Mucosa of descending colon (tissue), 3 donors: ENCODE results near the gene SCYL2. TPM values are rescaled to one million over a fixed set of nuclear protein-coding genes. Genes with fewer than 3 reads are reported as not detected.

ENCODE experiments used
- ATAC-seq: fragments of 200-7000 bp; cut with Tn5 transposase; one replicate; pipeline ENCODE4 v1.9.1; 2020; ENCODE audit warnings: mild to moderate bottlenecking, moderate library complexity
- DNase-seq, 3 donors: peaks; one replicate each; pipeline ENCODE4 v3.0.0-alpha.2; 2020
- H3K36me3 ChIP-seq: fragments of 200-600 bp; one replicate; pipeline ENCODE4 v1.8.0; 2021; ENCODE audit warnings: low read depth, mild to moderate bottlenecking
- H3K4me1 ChIP-seq: fragments of 200-600 bp; one replicate; pipeline ENCODE4 v1.8.0; 2021; ENCODE audit warnings: low read depth, mild to moderate bottlenecking
- H3K4me3 ChIP-seq: fragments of 200-600 bp; one replicate; pipeline ENCODE4 v1.8.0; 2021; ENCODE audit warnings: mild to moderate bottlenecking
- H3K9me3 ChIP-seq: fragments of 200-600 bp; one replicate; pipeline ENCODE4 v1.8.0; 2021; ENCODE audit warnings: mild to moderate bottlenecking
- intact Hi-C, 2 donors: fragments of 100-400 bp; cut with DNase I in 1 of 2; cut with micrococcal nuclease in 1 of 2; formaldehyde crosslinking; loops; one replicate each; pipeline versions ENCODE4 v1.11.0 to v1.11.1; 2022; cut with DNase I, micrococcal nuclease
- total RNA-seq, 3 donors: library from RNA; stranded (reverse); fragmentation: NEBNext Ultra II Directional in 2 of 3; extraction: Animal tissue kit (Norgen Biotek cat#: 25700) in 2 of 3; gene quantifications; one replicate each; pipeline versions ENCODE4 v1.2.1 to v1.2.4, GENCODE V29; 2021 to 2023
- TF ChIP-seq, protein P1 (sequence below): fragments of 200-600 bp; IDR thresholded peaks from one replicate; pipeline ENCODE4 v1.8.0; 2022; ENCODE audit warnings: antibody characterized with exemption, mild to moderate bottlenecking
- donor health status: DM: no; HTN: no; CAD: no; lungs with moderate emphysema.
- donor health status: DM: no; HTN: no; CAD: no.
- donor health status: DM: no; HTN: yes; CAD: no.

Gene SCYL2
- total RNA-seq, 3 donors from 2014 or later = 56.8 to 64.6 (median 63.4) TPM

DNA sequence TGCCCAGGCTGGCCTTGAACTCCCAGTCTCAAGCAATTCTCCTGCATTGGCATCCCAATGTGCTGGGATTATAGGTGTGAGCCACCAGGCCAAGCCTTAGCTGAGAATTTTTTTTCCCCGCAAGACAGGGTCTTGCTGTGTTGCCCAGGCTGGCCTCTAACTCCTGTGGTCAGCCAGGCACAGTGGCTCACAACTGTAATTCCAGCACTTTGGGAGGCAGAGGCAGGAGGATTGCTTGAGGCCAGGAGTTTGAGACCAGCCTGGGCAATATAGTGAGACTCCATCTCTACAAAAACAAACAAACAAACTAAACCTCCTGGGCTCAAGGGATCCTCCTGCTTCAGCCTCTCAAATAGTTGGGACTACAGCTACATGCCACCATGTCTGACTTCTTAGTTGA is 27.4 kb upstream of the SCYL2 start:
- Histone ChIP-seq H3K9me3 (no peaks in the 10 kb centered on the region), H3K4me3 (no peak overlapping the region), H3K4me1 (peaks cover 10% of the 10 kb centered on the region), H3K36me3 (no peaks in the 10 kb centered on the region)
- ATAC-seq = no peak
- DNase-seq = no peak
- TF ChIP-seq, protein P1, sequence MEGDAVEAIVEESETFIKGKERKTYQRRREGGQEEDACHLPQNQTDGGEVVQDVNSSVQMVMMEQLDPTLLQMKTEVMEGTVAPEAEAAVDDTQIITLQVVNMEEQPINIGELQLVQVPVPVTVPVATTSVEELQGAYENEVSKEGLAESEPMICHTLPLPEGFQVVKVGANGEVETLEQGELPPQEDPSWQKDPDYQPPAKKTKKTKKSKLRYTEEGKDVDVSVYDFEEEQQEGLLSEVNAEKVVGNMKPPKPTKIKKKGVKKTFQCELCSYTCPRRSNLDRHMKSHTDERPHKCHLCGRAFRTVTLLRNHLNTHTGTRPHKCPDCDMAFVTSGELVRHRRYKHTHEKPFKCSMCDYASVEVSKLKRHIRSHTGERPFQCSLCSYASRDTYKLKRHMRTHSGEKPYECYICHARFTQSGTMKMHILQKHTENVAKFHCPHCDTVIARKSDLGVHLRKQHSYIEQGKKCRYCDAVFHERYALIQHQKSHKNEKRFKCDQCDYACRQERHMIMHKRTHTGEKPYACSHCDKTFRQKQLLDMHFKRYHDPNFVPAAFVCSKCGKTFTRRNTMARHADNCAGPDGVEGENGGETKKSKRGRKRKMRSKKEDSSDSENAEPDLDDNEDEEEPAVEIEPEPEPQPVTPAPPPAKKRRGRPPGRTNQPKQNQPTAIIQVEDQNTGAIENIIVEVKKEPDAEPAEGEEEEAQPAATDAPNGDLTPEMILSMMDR = no peak
- intact Hi-C loops = loop anchor here (5.0 to 10.0 kb wide), 2 partner anchors 313 to 315 kb away; no protein-coding TSS in a partner anchor

DNA sequence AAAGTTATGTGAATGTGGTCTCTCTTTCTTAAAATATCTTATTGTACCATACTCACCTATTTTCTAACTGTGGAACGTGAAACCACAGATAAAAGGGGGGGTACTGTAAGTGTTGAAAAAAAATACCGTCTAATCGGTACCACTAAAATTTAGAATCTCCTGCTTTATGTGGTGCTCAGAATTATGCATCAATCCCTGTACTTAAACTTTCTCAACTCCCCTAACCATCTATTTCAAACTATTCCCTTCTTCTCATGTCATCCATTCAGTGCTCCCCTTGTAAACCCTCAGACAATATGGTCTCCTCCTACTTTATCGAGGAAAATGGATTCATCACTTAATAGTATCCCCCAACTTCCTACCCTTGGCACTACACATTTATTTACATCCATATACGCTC is 23.8 kb upstream of the SCYL2 start:
- no peaks in the 10 kb centered on the region for H3K36me3 ChIP-seq
- TF ChIP-seq, protein P1 = no peak
- ATAC-seq (no peak), DNase-seq (no peak)
- H3K9me3 ChIP-seq = no peaks in the 10 kb centered on the region
- H3K4me1 ChIP-seq = no peaks in the 10 kb centered on the region
- no peak overlapping the region for H3K4me3 ChIP-seq
- intact Hi-C loops = no loop called here

DNA sequence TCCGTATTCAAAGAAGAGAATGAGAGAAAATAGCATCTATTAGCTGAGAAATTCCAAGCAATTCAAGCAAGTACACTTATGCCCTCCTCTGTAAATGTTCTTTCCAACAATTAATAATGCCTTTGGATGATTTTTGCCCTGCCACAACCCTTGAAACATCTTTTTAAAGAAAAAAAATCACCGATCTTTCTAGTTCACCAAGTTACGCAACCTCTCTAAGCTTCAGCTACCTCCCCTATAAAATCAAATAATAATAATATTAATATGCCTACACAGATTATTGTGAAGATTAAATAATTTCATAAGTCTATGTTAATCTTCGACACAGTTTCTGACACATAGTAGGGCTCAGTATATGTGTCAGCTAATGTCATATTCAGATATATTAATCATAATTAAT is 19.2 kb upstream of the SCYL2 start:
- no peaks in the 10 kb centered on the region for H3K36me3 ChIP-seq
- DNase-seq (no peak), ATAC-seq (no peak)
- no peaks in the 10 kb centered on the region for H3K4me1 ChIP-seq
- TF ChIP-seq, protein P1 = no peak
- H3K9me3 ChIP-seq = no peaks in the 10 kb centered on the region
- H3K4me3 ChIP-seq = no peak overlapping the region
- intact Hi-C loops = no loop called here

DNA sequence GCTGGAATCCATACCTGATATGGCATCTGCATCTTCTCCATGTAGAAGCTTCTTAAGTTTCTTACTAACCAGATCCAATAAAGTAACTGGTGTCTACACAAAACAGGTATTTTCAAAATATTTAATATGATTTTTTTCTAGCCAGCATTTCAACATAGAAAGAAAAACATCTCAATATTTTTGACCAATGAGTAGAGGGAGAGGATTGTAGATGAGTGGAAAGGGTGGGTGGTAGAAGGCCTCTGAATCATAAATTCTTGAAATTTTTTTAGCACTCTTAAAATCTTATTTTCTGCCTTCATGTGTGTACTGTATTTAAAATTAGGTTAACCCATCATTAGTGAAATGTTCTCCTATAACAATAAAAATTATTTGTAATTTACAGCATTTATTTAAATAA is 18.1 kb upstream of the SCYL2 start:
- H3K4me1 ChIP-seq = no peaks in the 10 kb centered on the region
- H3K9me3 ChIP-seq = no peaks in the 10 kb centered on the region
- TF ChIP-seq, protein P1 = no peak
- no peak for ATAC-seq
- no peak overlapping the region for H3K4me3 ChIP-seq
- intact Hi-C loops = no loop called here
- DNase-seq = no peak
- no peaks in the 10 kb centered on the region for H3K36me3 ChIP-seq

DNA sequence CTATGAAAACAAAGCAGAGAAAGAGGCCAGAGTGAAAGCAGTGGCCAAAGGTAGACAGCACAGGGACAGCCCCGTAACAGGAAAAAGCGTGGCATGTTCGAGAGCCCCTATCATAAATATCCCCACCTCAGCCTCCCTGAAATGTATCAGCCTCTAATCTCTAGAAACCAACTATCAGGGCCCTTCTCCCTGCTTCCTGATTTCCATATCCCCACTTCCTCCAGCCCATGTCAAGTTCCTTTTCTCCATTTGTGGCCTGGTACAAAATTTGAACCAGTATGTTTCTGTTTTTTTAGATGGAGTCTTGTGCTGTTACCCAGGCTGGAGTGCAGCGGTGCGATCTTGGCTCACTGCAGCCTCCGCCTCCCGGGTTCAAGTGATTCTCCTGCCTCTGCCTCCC is 17.0 kb upstream of the SCYL2 start:
- DNase-seq = no peak
- no peaks in the 10 kb centered on the region for H3K4me1 ChIP-seq
- H3K9me3 ChIP-seq = no peaks in the 10 kb centered on the region
- no peak overlapping the region for H3K4me3 ChIP-seq
- intact Hi-C loops = no loop called here
- TF ChIP-seq, protein P1 = no peak
- no peak for ATAC-seq
- H3K36me3 ChIP-seq = no peaks in the 10 kb centered on the region

DNA sequence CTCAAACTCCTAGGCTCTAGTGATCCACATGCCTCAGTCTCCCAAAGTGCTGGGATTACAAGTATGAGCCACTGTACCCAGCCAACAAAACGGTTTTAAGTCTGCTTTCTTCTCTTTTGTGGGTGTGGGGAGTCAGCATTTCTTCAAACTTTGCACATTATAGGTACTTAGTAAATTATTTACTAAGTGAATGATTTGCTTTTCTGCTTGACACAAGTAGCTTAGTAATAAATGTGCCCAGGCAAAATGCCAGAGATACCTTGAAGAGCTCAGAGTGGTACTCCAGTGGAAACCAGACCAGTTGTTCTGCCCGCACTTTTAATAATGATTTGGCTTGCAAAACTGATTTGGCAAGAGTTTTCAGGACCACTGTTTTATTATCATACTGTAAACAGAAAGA is 15.1 kb upstream of the SCYL2 start:
- TF ChIP-seq, protein P1 = no peak
- peak; percentile 93 for ATAC-seq
- peak in 1 of 3 donors; percentile 83 for DNase-seq
- H3K4me3 ChIP-seq = no peak overlapping the region
- H3K9me3 ChIP-seq = no peaks in the 10 kb centered on the region
- H3K36me3 ChIP-seq = no peaks in the 10 kb centered on the region
- intact Hi-C loops = no loop called here
- no peaks in the 10 kb centered on the region for H3K4me1 ChIP-seq
